H1 (cell line): Measurements from ENCODE around the gene MAGOHB. TPM values are rescaled to one million over a fixed set of nuclear protein-coding genes. Genes with fewer than 3 reads are reported as not detected.

Experiments used
- CTCF ChIA-PET: fragments of 300-600 bp; sonication (Branson Sonifier 250); formaldehyde crosslinking; loops from one replicate; lab custom pipeline; 2021; ENCODE audit not compliant: partially characterized antibody; lab: Charles Lee
- POLR2A ChIA-PET: fragments of 300-600 bp; sonication (Branson Sonifier 250); formaldehyde crosslinking; loops from one replicate; lab custom pipeline; 2021; ENCODE audit warnings: inconsistent platforms; ENCODE audit not compliant: partially characterized antibody; lab: Charles Lee
- DNase-seq, 2 experiments: peaks; one replicate each; pipeline versions ENCODE4 v3.0.0 to v3.0.0-alpha.2; 2010 to 2022; ENCODE audit warnings: low spot score in 2 of 2, low read depth in 1 of 2, mixed read lengths in 1 of 2
- FAIRE-seq: peaks from 2 replicates; lab custom pipeline; 2011; peaks lifted over from hg19 to GRCh38; lab: Jason Lieb, UNC
- H2AFZ ChIP-seq: 2 replicates; pipeline ENCODE4 v1.8.1; 2012; ENCODE audit warnings: low read length, inconsistent platforms
- H2AK5ac ChIP-seq: 2 replicates; pipeline ENCODE4 v1.6.1; 2013; ENCODE audit warnings: low read depth, low read length
- H2BK120ac ChIP-seq: replicated peaks from 2 replicates; pipeline ENCODE3; 2013; ENCODE audit warnings: low read depth, low read length, inconsistent platforms
- H2BK12ac ChIP-seq: 2 replicates; pipeline ENCODE4 v1.6.1; 2013; ENCODE audit warnings: low read depth, low read length
- H2BK15ac ChIP-seq: 2 replicates; pipeline ENCODE4 v1.6.1; 2013; ENCODE audit warnings: low read length
- H2BK20ac ChIP-seq: 2 replicates; pipeline ENCODE4 v1.6.1; 2013; ENCODE audit warnings: low read length
- H2BK5ac ChIP-seq: 2 replicates; pipeline ENCODE4 v1.6.1; 2013; ENCODE audit warnings: low read depth, low read length
- H3K14ac ChIP-seq: 2 replicates; pipeline ENCODE4 v1.6.1; 2013; ENCODE audit warnings: inconsistent platforms; ENCODE audit not compliant: insufficient read length
- H3K18ac ChIP-seq: 2 replicates; pipeline ENCODE4 v1.6.1; 2013; ENCODE audit warnings: low read length; ENCODE audit errors: extremely low read depth
- H3K23ac ChIP-seq: 2 replicates; pipeline ENCODE4 v1.6.1; 2013; ENCODE audit warnings: inconsistent platforms; ENCODE audit not compliant: insufficient read length
- H3K23me2 ChIP-seq: 2 replicates; pipeline ENCODE4 v1.6.1; 2013; ENCODE audit warnings: low read depth, low read length
- H3K27ac ChIP-seq: 2 replicates; pipeline ENCODE4 v1.6.1; 2011; ENCODE audit warnings: low read depth, low read length, inconsistent platforms
- H3K27me3 ChIP-seq, 4 experiments: replicated peaks in 1 of 4; 1 replicate in 1 of 4; 2 replicates in 3 of 4; pipeline versions ENCODE4 v1.6.1 to v1.8.1; 2011 to 2013; ENCODE audit warnings: low read length in 3 of 4, mild to moderate bottlenecking in 3 of 4, inconsistent platforms in 2 of 4, mixed read lengths in 2 of 4, moderate library complexity in 1 of 4; ENCODE audit not compliant: control insufficient read depth in 3 of 4, insufficient read depth in 3 of 4; ENCODE audit errors: extremely low read depth in 1 of 4
- H3K36me3 ChIP-seq, 4 experiments: 2 replicates each; pipeline versions ENCODE4 v1.6.1 to v1.8.1; 2011 to 2013; ENCODE audit warnings: mild to moderate bottlenecking in 4 of 4, low read length in 3 of 4, moderate library complexity in 2 of 4, control low read depth in 1 of 4, inconsistent platforms in 1 of 4; ENCODE audit not compliant: insufficient read depth in 4 of 4, control insufficient read depth in 2 of 4
- H3K4ac ChIP-seq: replicated peaks from 2 replicates; pipeline ENCODE3; 2013; ENCODE audit warnings: low read length, low read depth, mixed read lengths, inconsistent platforms; ENCODE audit not compliant: insufficient read length
- H3K4me1 ChIP-seq, 4 experiments: replicated peaks in 1 of 4; 1 replicate in 1 of 4; 2 replicates in 3 of 4; pipeline versions ENCODE4 v1.6.1 to v1.8.1; 2011 to 2013; ENCODE audit warnings: low read length in 3 of 4, inconsistent platforms in 2 of 4, mixed read lengths in 1 of 4; ENCODE audit not compliant: insufficient read depth in 4 of 4, control insufficient read depth in 3 of 4
- H3K4me2 ChIP-seq, 2 experiments: 2 replicates each; pipeline versions ENCODE4 v1.6.1 to v1.8.1; 2011 to 2013; ENCODE audit warnings: low read depth in 2 of 2, low read length in 2 of 2, control low read depth in 1 of 2, inconsistent platforms in 1 of 2, mild to moderate bottlenecking in 1 of 2; ENCODE audit not compliant: insufficient read depth in 1 of 2
- H3K4me3 ChIP-seq, 4 experiments: fragments of 200-600, 300-600 bp in 1 of 4; sonication (generic), shearing (Covaris generic), sonication (Bioruptor Twin) in 1 of 4; 2 replicates each; pipeline versions ENCODE4 v1.5.1 to v1.8.1; 2011 to 2016; ENCODE audit warnings: low read length in 4 of 4, low read depth in 3 of 4, control low read depth in 2 of 4, inconsistent platforms in 2 of 4, mild to moderate bottlenecking in 2 of 4, mixed read lengths in 1 of 4, moderate library complexity in 1 of 4; ENCODE audit not compliant: insufficient read depth in 2 of 4; ENCODE audit errors: extremely low read depth in 1 of 4
- H3K56ac ChIP-seq: replicated peaks from 2 replicates; pipeline ENCODE3; 2013; ENCODE audit warnings: low read depth, mild to moderate bottlenecking, mixed read lengths, low read length, inconsistent platforms; ENCODE audit not compliant: insufficient read length
- H3K79me1 ChIP-seq: 2 replicates; pipeline ENCODE4 v1.6.1; 2013; ENCODE audit warnings: low read depth, low read length, control low read depth
- H3K79me2 ChIP-seq, 2 experiments: 2 replicates each; pipeline versions ENCODE4 v1.6.1 to v1.8.1; 2012 to 2013; ENCODE audit warnings: low read length in 2 of 2, mild to moderate bottlenecking in 2 of 2, inconsistent platforms in 1 of 2; ENCODE audit not compliant: insufficient read depth in 2 of 2, control insufficient read depth in 1 of 2
- H3K9ac ChIP-seq, 4 experiments: replicated peaks in 1 of 4; 1 replicate in 1 of 4; 2 replicates in 3 of 4; pipeline versions ENCODE4 v1.6.1 to v1.8.1; 2011 to 2013; ENCODE audit warnings: low read depth in 3 of 4, low read length in 3 of 4, control low read depth in 2 of 4, mild to moderate bottlenecking in 2 of 4, moderate library complexity in 2 of 4, inconsistent platforms in 1 of 4; ENCODE audit errors: extremely low read depth in 1 of 4
- H3K9me3 ChIP-seq, 2 experiments: 2 replicates each; pipeline versions ENCODE4 v1.6.1 to v1.8.1; 2012 to 2013; ENCODE audit warnings: mild to moderate bottlenecking in 2 of 2, moderate library complexity in 2 of 2, control low read depth in 1 of 2, inconsistent platforms in 1 of 2, low read depth in 1 of 2, low read length in 1 of 2, mixed read lengths in 1 of 2; ENCODE audit not compliant: insufficient read depth in 2 of 2
- H4K20me1 ChIP-seq, 2 experiments: replicated peaks in 1 of 2; 2 replicates each; pipeline versions ENCODE3 to v1.8.1; 2011 to 2013; ENCODE audit warnings: inconsistent platforms in 2 of 2, low read length in 2 of 2, mild to moderate bottlenecking in 1 of 2; ENCODE audit not compliant: insufficient read depth in 2 of 2, control insufficient read depth in 1 of 2
- H4K5ac ChIP-seq: 2 replicates; pipeline ENCODE4 v1.6.1; 2013; ENCODE audit warnings: low read length, low read depth, mixed read lengths, inconsistent platforms; ENCODE audit not compliant: insufficient read length
- H4K8ac ChIP-seq: 2 replicates; pipeline ENCODE4 v1.8.0; 2013; ENCODE audit warnings: mild to moderate bottlenecking, moderate library complexity, low read length, inconsistent platforms; ENCODE audit not compliant: insufficient read depth; ENCODE audit errors: extremely low read depth
- H4K91ac ChIP-seq: replicated peaks from 2 replicates; pipeline ENCODE3; 2013; ENCODE audit warnings: low read length, mixed read lengths, inconsistent platforms; ENCODE audit not compliant: insufficient read length
- RXRA ChIP-seq: IDR thresholded peaks from 2 replicates; pipeline ENCODE4 v1.6.1; 2011; ENCODE audit warnings: low read depth, mild to moderate bottlenecking, low read length, moderate library complexity; ENCODE audit not compliant: insufficient read depth
- polyA plus RNA-seq, 7 experiments: library from polyadenylated mRNA; depleted of rRNA in 3 of 7; stranded (reverse) in 5 of 7; unstranded in 2 of 7; fragments of >200 nt in 5 of 7; fragments of 200-250 nt in 2 of 7; gene quantifications; 1 replicate in 5 of 7; 2 replicates in 1 of 7; 4 replicates in 1 of 7; pipeline versions ENCODE4 v1.2.1 to v1.2.3, GENCODE V29; 2011 to 2013; ENCODE audit warnings: missing spikeins in 2 of 7, mixed read lengths in 2 of 7
- total RNA-seq: library from RNA; stranded (reverse); fragmentation: NEBNext Ultra II Directional; extraction: Animal tissue kit (Norgen Biotek cat#: 25700); gene quantifications from 2 replicates; pipeline ENCODE4 v1.2.1, GENCODE V29; 2021

The MAGOHB gene
- total and polyA plus RNA-seq, 2 of the 8 experiments (the other 6 are each of a cell fraction or from before 2014, with no cell fraction given), result 21.5 to 53.7 TPM

GRCh38 chr12:10654003-10654402 is 40.6 kb upstream of the MAGOHB start:
- no peak for DNase-seq
- H4K8ac ChIP-seq, result no peak overlapping the region
- H3K14ac ChIP-seq, result no peak overlapping the region
- H3K36me3 ChIP-seq, result no peaks in the 10 kb centered on the region
- no peak overlapping the region for H2AFZ ChIP-seq
- no peaks in the 10 kb centered on the region for H3K79me2 ChIP-seq
- no peak overlapping the region for H3K18ac ChIP-seq
- H3K23ac ChIP-seq, result no peak overlapping the region
- no peak overlapping the region for H2BK120ac ChIP-seq
- no peak for TF ChIP-seq RXRA
- H3K79me1 ChIP-seq, result no peaks in the 10 kb centered on the region
- ChIA-PET POLR2A (no interaction called here), CTCF (no interaction called here)
- H2AK5ac ChIP-seq, result no peak overlapping the region
- no peak overlapping the region for H4K91ac ChIP-seq
- H3K27ac ChIP-seq, result no peak overlapping the region
- no peaks in the 10 kb centered on the region for H3K23me2 ChIP-seq
- no peak overlapping the region for H3K56ac ChIP-seq
- no peak overlapping the region for H4K5ac ChIP-seq
- H3K4me3 ChIP-seq, result no peak overlapping the region
- no peak overlapping the region for H3K4ac ChIP-seq
- H4K20me1 ChIP-seq, result no peaks in the 10 kb centered on the region
- H2BK20ac ChIP-seq, result no peak overlapping the region
- no peak overlapping the region for H3K4me2 ChIP-seq
- H2BK15ac ChIP-seq, result no peak overlapping the region
- FAIRE-seq, result no peak
- H2BK5ac ChIP-seq, result no peak overlapping the region
- H2BK12ac ChIP-seq, result no peak overlapping the region
- no peaks in the 10 kb centered on the region for H3K4me1 ChIP-seq
- peaks cover 5 to 16% of the 10 kb centered on the region in 2 experiments for H3K9me3 ChIP-seq
- no peaks in the 10 kb centered on the region for H3K27me3 ChIP-seq
- H3K9ac ChIP-seq, result no peak overlapping the region
